Endothelial cell of umbilical vein (primary cell): ENCODE data around the gene ANKZF1. TPM values are rescaled to one million over a fixed set of nuclear protein-coding genes. Genes with fewer than 3 reads are reported as not detected.

Experiments
- BruUV-seq: library from RNA; stranded (reverse); fragments of 400-500 nt; replicated peaks from 2 replicates; lab custom pipeline; 2021; lab: Mats Ljungman, UMichigan
- CTCF ChIA-PET: fragments of 300-600, 350-600 bp; sonication (Branson Sonifier 250); formaldehyde crosslinking; loops from one replicate; lab custom pipeline; 2021; ENCODE audit warnings: antibody characterized with exemption, inconsistent platforms; lab: Charles Lee
- POLR2A ChIA-PET: fragments of 300-600, 350-600 bp; sonication (Branson Sonifier 250); formaldehyde crosslinking; loops from one replicate; lab custom pipeline; 2021; ENCODE audit warnings: antibody characterized with exemption, inconsistent platforms; lab: Charles Lee
- DNase-seq: peaks from one replicate; pipeline ENCODE4 v3.0.0-alpha.2; 2011; ENCODE audit warnings: low read depth, low spot score
- FAIRE-seq: peaks from 2 replicates; lab custom pipeline; 2011; peaks lifted over from hg19 to GRCh38; lab: Jason Lieb, UNC
- H2AFZ ChIP-seq: 2 replicates; pipeline ENCODE4 v1.6.0; 2012; ENCODE audit warnings: low read depth, low read length, control low read depth, inconsistent platforms
- H3K27ac ChIP-seq: 2 replicates; pipeline ENCODE4 v1.5.1; 2011; ENCODE audit warnings: low read depth, mild to moderate bottlenecking, control low read depth, low read length, moderate library complexity; ENCODE audit not compliant: insufficient read depth
- H3K27me3 ChIP-seq, 2 experiments: 2 replicates each; pipeline versions ENCODE4 v1.6.0 to v1.6.1; 2011; ENCODE audit warnings: low read length in 2 of 2, mixed read lengths in 1 of 2; ENCODE audit not compliant: control insufficient read depth in 2 of 2, insufficient read depth in 2 of 2
- H3K36me3 ChIP-seq, 2 experiments: 2 replicates in 1 of 2; 3 replicates in 1 of 2; pipeline ENCODE4 v1.5.1; 2011; ENCODE audit warnings: low read length in 2 of 2, mild to moderate bottlenecking in 1 of 2, moderate library complexity in 1 of 2; ENCODE audit not compliant: control insufficient read depth in 2 of 2, insufficient read depth in 2 of 2; ENCODE audit errors: extremely low read depth in 1 of 2
- H3K4me1 ChIP-seq: 3 replicates; pipeline ENCODE4 v1.5.1; 2011; ENCODE audit warnings: mild to moderate bottlenecking, low read length; ENCODE audit not compliant: control insufficient read depth, insufficient read depth; ENCODE audit errors: extremely low read depth
- H3K4me2 ChIP-seq: 2 replicates; pipeline ENCODE4 v1.6.1; 2011; ENCODE audit warnings: low read length, control low read depth, mixed read lengths; ENCODE audit not compliant: insufficient read depth
- H3K4me3 ChIP-seq, 3 experiments: fragments of 200-600 bp in 1 of 3; sonication (generic), shearing (Covaris generic) in 1 of 3; replicated peaks in 1 of 3; 2 replicates each; pipeline ENCODE4 v1.5.1; 2011 to 2016; ENCODE audit warnings: control low read depth in 3 of 3, low read length in 3 of 3, mild to moderate bottlenecking in 2 of 3, inconsistent platforms in 1 of 3, low read depth in 1 of 3, moderate library complexity in 1 of 3; ENCODE audit not compliant: insufficient read depth in 1 of 3
- H3K79me2 ChIP-seq: 2 replicates; pipeline ENCODE4 v1.6.0; 2012; ENCODE audit warnings: low read length, inconsistent platforms; ENCODE audit not compliant: control insufficient read depth, insufficient read depth
- H3K9ac ChIP-seq: replicated peaks from 2 replicates; pipeline ENCODE3; 2011; ENCODE audit warnings: low read length, control low read depth; ENCODE audit not compliant: insufficient read depth; ENCODE audit errors: extremely low read depth
- H3K9me1 ChIP-seq: replicated peaks from 3 replicates; pipeline ENCODE4 v1.6.0; 2011; ENCODE audit warnings: mild to moderate bottlenecking, low read length; ENCODE audit not compliant: control insufficient read depth, insufficient read depth; ENCODE audit errors: extremely low read depth
- H3K9me3 ChIP-seq: replicated peaks from 2 replicates; pipeline ENCODE4 v1.5.1; 2012; ENCODE audit warnings: low read length, inconsistent platforms; ENCODE audit not compliant: control insufficient read depth, insufficient read depth
- H4K20me1 ChIP-seq: replicated peaks from 2 replicates; pipeline ENCODE3; 2011; ENCODE audit warnings: mild to moderate bottlenecking, low read length; ENCODE audit not compliant: control insufficient read depth, insufficient read depth; ENCODE audit errors: extremely low read depth
- EZH2 ChIP-seq: IDR thresholded peaks from 2 replicates; pipeline ENCODE4 v1.6.1; 2012; ENCODE audit warnings: borderline replicate concordance, low read depth, mild to moderate bottlenecking, moderate library complexity, low read length, inconsistent platforms; ENCODE audit not compliant: severe bottlenecking
- FOS ChIP-seq: IDR thresholded peaks from 2 replicates; pipeline ENCODE4 v1.6.1; 2011; ENCODE audit warnings: mild to moderate bottlenecking, low read length, moderate library complexity, borderline replicate concordance; ENCODE audit not compliant: insufficient read depth
- GATA2 ChIP-seq: IDR thresholded peaks from 2 replicates; pipeline ENCODE4 v1.7.0; 2011; ENCODE audit warnings: low read depth, mild to moderate bottlenecking, moderate library complexity, mixed read lengths, low read length; ENCODE audit not compliant: insufficient read length, insufficient read depth
- JUN ChIP-seq: IDR thresholded peaks from 2 replicates; pipeline ENCODE4 v1.6.1; 2011; ENCODE audit warnings: borderline replicate concordance, low read depth; ENCODE audit not compliant: insufficient read length, insufficient read depth
- MYC ChIP-seq: IDR thresholded peaks from one replicate; pipeline ENCODE4 v1.6.1; 2011; ENCODE audit warnings: mild to moderate bottlenecking, low read depth, low read length
- POLR2A ChIP-seq: IDR thresholded peaks from 2 replicates; pipeline ENCODE4 v1.6.1; 2012; ENCODE audit warnings: low read depth, mild to moderate bottlenecking, control low read depth, low read length
- POLR2AphosphoS5 ChIP-seq: IDR thresholded peaks from 2 replicates; pipeline ENCODE4 v1.6.1; 2012; ENCODE audit warnings: low read depth, mild to moderate bottlenecking, control low read depth, low read length, moderate library complexity; ENCODE audit not compliant: insufficient read depth
- dilution Hi-C: fragments of 300-500 bp; cut with MboI; formaldehyde crosslinking; loops from one replicate; pipeline ENCODE4 v1.15.0; 2019; ENCODE audit warnings: low sequenced_read_pairs; ENCODE audit not compliant: extremely low pct_ligation_motif_present
- intact Hi-C: fragments of 100-400 bp; cut with micrococcal nuclease; formaldehyde crosslinking; loops from one replicate; pipeline ENCODE4 v1.10.0; 2022
- polyA plus RNA-seq, 4 experiments: library from polyadenylated mRNA; depleted of rRNA in 3 of 4; stranded (reverse) in 3 of 4; unstranded in 1 of 4; fragments of >200 nt; gene quantifications; 2 replicates each; pipeline versions ENCODE4 v1.2.1 to v1.2.3, GENCODE V29; 2011 to 2012; ENCODE audit warnings: missing spikeins in 1 of 4
- total RNA-seq: library from RNA; stranded (reverse); gene quantifications from 2 replicates; pipeline ENCODE4 v1.2.3, GENCODE V29; 2021
- TF ChIP-seq, protein P1 (sequence below): IDR thresholded peaks from 2 replicates; pipeline ENCODE4 v1.6.1; 2011; ENCODE audit not compliant: insufficient read depth, insufficient read length
- TF ChIP-seq, protein P2 (sequence below), 2 donors: IDR thresholded peaks; 1 replicate in 1 of 2; 2 replicates in 1 of 2; pipeline ENCODE4 v1.5.1; 2011; ENCODE audit warnings: low read length in 2 of 2, mild to moderate bottlenecking in 2 of 2, moderate library complexity in 2 of 2, control low read depth in 1 of 2, inconsistent platforms in 1 of 2, low read depth in 1 of 2; ENCODE audit not compliant: insufficient read depth in 1 of 2; ENCODE audit errors: extremely low read depth in 1 of 2

Gene ANKZF1
- total and polyA plus RNA-seq, 2 donors (not counting 3 experiments of a cell fraction or from before 2014, with no cell fraction given): 26.5 to 36.2 TPM

- ChIA-PET CTCF (interaction anchor here (1.2 to 1.6 kb wide), 2 partner anchors 11 to 79 kb away, joined by 3 to 6 read pairs; no protein-coding TSS in a partner anchor), POLR2A (interaction anchor here (0.6 kb wide), 1 partner anchor 1781 kb away, joined by 8 read pairs; no protein-coding TSS in a partner anchor)
- intact Hi-C loops (loop anchor here (5.0 kb wide), 1 partner anchor 159 kb away; no protein-coding TSS in a partner anchor), dilution Hi-C loops (no loop called here)
- no TSS peak for BruUV-seq
- H3K4me1 ChIP-seq: peaks cover 14% of the 10 kb centered on the region
- H3K4me3 ChIP-seq: no peak overlapping the region
- no peaks in the 10 kb centered on the region for H3K27me3 ChIP-seq
- H2AFZ ChIP-seq: no peak overlapping the region
- no peaks in the 10 kb centered on the region for H3K9me1 ChIP-seq
- H4K20me1 ChIP-seq: no peaks in the 10 kb centered on the region
- H3K9me3 ChIP-seq: no peaks in the 10 kb centered on the region
- H3K79me2 ChIP-seq: no peaks in the 10 kb centered on the region
- H3K9ac ChIP-seq: no peak overlapping the region
- no peak overlapping the region for H3K4me2 ChIP-seq
- DNase-seq: no peak
- H3K36me3 ChIP-seq: peaks cover 3 to 11% of the 10 kb centered on the region in 2 experiments
- TF ChIP-seq FOS: no peak
- TF ChIP-seq GATA2: no peak
- TF ChIP-seq POLR2A: no peak
- TF ChIP-seq, protein P1, sequence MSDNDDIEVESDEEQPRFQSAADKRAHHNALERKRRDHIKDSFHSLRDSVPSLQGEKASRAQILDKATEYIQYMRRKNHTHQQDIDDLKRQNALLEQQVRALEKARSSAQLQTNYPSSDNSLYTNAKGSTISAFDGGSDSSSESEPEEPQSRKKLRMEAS: no peak
- TF ChIP-seq EZH2: no peak
- TF ChIP-seq, protein P2, sequence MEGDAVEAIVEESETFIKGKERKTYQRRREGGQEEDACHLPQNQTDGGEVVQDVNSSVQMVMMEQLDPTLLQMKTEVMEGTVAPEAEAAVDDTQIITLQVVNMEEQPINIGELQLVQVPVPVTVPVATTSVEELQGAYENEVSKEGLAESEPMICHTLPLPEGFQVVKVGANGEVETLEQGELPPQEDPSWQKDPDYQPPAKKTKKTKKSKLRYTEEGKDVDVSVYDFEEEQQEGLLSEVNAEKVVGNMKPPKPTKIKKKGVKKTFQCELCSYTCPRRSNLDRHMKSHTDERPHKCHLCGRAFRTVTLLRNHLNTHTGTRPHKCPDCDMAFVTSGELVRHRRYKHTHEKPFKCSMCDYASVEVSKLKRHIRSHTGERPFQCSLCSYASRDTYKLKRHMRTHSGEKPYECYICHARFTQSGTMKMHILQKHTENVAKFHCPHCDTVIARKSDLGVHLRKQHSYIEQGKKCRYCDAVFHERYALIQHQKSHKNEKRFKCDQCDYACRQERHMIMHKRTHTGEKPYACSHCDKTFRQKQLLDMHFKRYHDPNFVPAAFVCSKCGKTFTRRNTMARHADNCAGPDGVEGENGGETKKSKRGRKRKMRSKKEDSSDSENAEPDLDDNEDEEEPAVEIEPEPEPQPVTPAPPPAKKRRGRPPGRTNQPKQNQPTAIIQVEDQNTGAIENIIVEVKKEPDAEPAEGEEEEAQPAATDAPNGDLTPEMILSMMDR (IDR thresholded peaks at IDR 0.05; ENCODE audit: extremely low read depth in 1 of 2, insufficient read depth in 1 of 2, low read depth in 1 of 2, low read length in 2 of 2): no peak
- TF ChIP-seq POLR2AphosphoS5: no peak
- TF ChIP-seq MYC: no peak
- no peak for TF ChIP-seq JUN
- FAIRE-seq: no peak
- H3K27ac ChIP-seq: no peak overlapping the region
These were observed 13.6 kb upstream of the ANKZF1 start for GRCh38 chr2:219215871-219216534.
